Spinal cord (tissue), 10 donors: ENCODE results near the gene HOXC10. TPM values are rescaled to one million over a fixed set of nuclear protein-coding genes. Genes with fewer than 3 reads are reported as not detected.

Source experiments
- DNase-seq, 6 donors: peaks; one replicate each; pipeline versions ENCODE4 v3.0.0 to v3.0.0-alpha.2; 2013 to 2015; ENCODE audit warnings: low spot score in 6 of 6, low read depth in 4 of 6
- H3K27ac ChIP-seq: one replicate; pipeline ENCODE4 v1.5.1; 2013; ENCODE audit warnings: low read depth, low read length, control low read depth
- H3K27me3 ChIP-seq: one replicate; pipeline ENCODE4 v1.6.1; 2013; ENCODE audit warnings: low read length; ENCODE audit not compliant: control insufficient read depth, insufficient read depth
- H3K36me3 ChIP-seq: one replicate; pipeline ENCODE4 v1.6.1; 2013; ENCODE audit warnings: low read length; ENCODE audit not compliant: control insufficient read depth, insufficient read depth
- H3K4me1 ChIP-seq: one replicate; pipeline ENCODE4 v1.6.1; 2013; ENCODE audit warnings: low read length; ENCODE audit not compliant: control insufficient read depth, insufficient read depth
- H3K4me3 ChIP-seq: one replicate; pipeline ENCODE4 v1.5.1; 2013; ENCODE audit warnings: low read depth, low read length, control low read depth
- H3K9me3 ChIP-seq: one replicate; pipeline ENCODE4 v1.6.1; 2013; ENCODE audit warnings: low read length; ENCODE audit not compliant: control insufficient read depth, insufficient read depth
- WGBS: methylation state at CpG from one replicate; pipeline ENCODE4 v1.1.5; 2013; ENCODE audit warnings: missing lambda C conversion rate; ENCODE audit not compliant: insufficient coverage; 5-methylcytosine and 5-hydroxymethylcytosine counted together
- polyA plus RNA-seq, 2 donors: library from polyadenylated mRNA; unstranded; fragments of 120-200 nt; gene quantifications; one replicate each; pipeline ENCODE4 v1.2.1, GENCODE V29; 2013; ENCODE audit not compliant: insufficient read length in 2 of 2
- total RNA-seq, 2 donors: library from RNA; depleted of rRNA in 1 of 2; stranded (reverse); fragments of 120-200 nt in 1 of 2; fragments of >200 nt in 1 of 2; gene quantifications; one replicate each; pipeline versions ENCODE4 v1.2.3 to v1.2.4, GENCODE V29; 2013 to 2014
- donor health status: healthy.

Gene HOXC10
- total and polyA plus RNA-seq, 4 donors: 0.81 to 9.2 TPM; not detected in 2

DNA sequence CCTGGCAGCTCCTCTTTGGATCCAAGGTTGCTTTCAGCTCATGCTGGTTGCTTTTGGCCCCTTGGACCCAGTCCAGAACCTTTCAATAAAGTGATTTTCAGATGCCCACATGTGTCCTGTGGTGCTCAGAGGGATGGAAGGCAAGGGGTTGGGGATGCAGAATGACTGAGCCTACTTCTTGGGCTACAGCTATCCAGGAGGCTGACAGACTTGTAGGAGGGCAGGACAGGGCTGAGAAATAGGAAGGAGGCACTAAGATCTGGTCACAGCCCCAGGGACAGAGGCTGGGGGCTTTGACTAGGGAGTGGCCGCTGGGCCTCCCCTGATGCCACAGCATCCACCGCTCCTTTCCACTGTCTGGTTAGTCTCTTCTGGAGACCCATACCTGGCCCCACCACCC, 13.3 kb upstream of the HOXC10 start:
- Histone ChIP-seq H3K27me3 (peaks cover 100% of the 10 kb centered on the region), H3K9me3 (no peaks in the 10 kb centered on the region), H3K4me3 (no peak overlapping the region), H3K36me3 (no peaks in the 10 kb centered on the region), H3K4me1 (peaks cover 31% of the 10 kb centered on the region), H3K27ac (no peak overlapping the region)
- WGBS: 35% methylated on average over 2 of the region's 2 CpGs
- DNase-seq: no peak

DNA sequence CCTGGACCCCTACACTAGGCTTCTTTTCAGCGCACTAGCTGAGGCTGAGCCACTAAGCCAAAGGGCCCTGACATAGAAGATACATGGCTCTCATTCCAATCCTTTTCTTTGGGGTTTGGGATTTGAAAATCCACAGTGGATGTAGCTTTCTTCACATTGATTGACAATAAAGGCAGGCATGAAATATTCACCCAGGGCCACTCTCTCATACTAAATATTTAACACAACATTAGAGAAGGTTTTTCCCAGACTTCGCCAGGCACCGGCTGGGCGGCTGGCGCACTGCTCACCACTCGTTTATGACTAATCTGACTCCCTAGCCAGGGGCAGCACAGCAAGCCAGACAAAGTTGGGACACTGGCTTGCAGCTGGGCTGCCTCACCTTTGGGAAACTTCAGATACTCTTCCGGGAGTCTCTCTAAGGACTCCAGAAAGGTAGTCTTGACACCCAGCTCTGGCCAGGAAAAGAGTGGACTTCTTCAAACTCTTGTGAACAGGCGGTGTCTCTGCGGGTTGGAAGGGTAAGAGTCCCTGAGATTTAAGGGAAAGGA, 12.7 kb upstream of the HOXC10 start:
- peaks cover 30% of the 10 kb centered on the region for H3K4me1 ChIP-seq
- 30% methylated on average over 7 of the region's 9 CpGs for WGBS
- H3K9me3 ChIP-seq: no peaks in the 10 kb centered on the region
- H3K27ac ChIP-seq: no peak overlapping the region
- H3K27me3 ChIP-seq: peaks cover 100% of the 10 kb centered on the region
- no peaks in the 10 kb centered on the region for H3K36me3 ChIP-seq
- peak overlapping the region; percentile 46 for H3K4me3 ChIP-seq
- DNase-seq: no peak

DNA sequence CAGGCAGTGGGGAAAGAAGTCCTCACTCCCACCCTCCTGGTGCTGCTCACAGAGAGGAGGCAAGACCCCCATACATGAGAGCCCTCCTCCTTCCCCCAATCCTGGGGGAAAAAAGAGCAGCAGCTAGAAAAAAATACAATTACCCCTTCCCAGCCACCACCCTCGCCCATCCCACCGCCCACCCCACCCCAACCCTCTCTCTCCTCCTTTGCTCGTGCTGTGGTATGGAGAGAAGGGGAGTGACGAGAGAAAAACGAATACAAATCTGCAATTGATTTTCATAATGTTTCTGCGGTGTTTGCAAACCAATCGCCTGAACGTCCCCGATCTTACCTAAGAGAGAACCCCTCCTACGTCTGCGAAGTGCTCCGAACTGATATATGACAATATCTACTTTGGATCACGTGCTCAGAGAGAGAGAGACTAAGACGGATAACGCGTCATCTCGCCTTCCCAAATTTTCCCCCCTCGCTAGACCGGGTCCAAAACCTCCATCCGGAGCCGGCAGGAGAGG, 12.2 kb upstream of the HOXC10 start, which contains the start of gene HOXC11:
TSS of gene HOXC11 (plus strand) at position 405 of the 514 bp plus-strand sequence. CDS start 116 bp downstream, outside the sequence.
- H3K4me1 ChIP-seq: peaks cover 30% of the 10 kb centered on the region

DNA sequence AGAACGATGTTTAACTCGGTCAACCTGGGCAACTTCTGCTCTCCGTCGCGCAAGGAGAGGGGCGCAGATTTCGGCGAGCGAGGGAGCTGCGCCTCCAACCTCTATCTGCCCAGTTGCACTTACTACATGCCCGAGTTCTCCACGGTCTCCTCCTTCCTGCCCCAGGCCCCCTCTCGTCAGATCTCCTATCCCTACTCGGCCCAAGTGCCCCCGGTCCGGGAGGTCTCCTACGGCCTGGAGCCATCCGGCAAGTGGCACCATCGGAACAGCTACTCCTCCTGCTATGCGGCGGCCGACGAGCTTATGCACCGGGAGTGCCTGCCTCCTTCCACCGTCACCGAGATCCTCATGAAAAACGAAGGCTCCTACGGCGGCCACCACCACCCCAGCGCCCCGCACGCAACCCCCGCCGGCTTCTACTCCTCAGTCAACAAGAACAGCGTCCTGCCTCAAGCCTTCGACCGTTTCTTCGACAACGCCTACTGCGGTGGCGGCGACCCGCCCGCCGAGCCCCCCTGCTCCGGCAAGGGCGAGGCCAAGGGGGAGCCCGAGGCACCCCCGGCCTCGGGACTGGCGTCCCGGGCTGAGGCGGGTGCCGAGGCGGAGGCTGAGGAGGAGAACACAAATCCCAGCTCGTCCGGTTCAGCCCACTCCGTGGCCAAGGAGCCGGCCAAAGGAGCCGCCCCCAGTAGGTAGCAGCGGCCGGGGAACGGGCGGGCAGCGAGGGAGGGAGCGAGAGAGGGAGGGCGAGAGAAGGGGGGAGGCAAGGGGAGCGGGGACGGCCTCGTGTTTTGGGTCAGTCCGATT, 11.5 kb upstream of the HOXC10 start:
- H3K4me1 ChIP-seq: peaks cover 34% of the 10 kb centered on the region
- H3K27ac ChIP-seq: peak overlapping the region; percentile 22
- DNase-seq: no peak
- H3K36me3 ChIP-seq: no peaks in the 10 kb centered on the region
- under 1% methylated on average over 60 of the region's 71 CpGs for WGBS
- peak overlapping the region; percentile 46 for H3K4me3 ChIP-seq
- peaks cover 100% of the 10 kb centered on the region for H3K27me3 ChIP-seq
- H3K9me3 ChIP-seq: no peaks in the 10 kb centered on the region

More for the DNA sequence above, 12.2 kb upstream of the HOXC10 start, which contains the start of gene HOXC11:
- H3K36me3 ChIP-seq: no peaks in the 10 kb centered on the region
- H3K27me3 ChIP-seq: peaks cover 100% of the 10 kb centered on the region
- peak within 1 kb of the TSS; percentile 46 for H3K4me3 ChIP-seq
- H3K9me3 ChIP-seq: no peaks in the 10 kb centered on the region
- no peak for DNase-seq
- 3% methylated on average over 6 of the region's 21 CpGs for WGBS
- H3K27ac ChIP-seq: peak within 1 kb of the TSS; percentile 22

DNA sequence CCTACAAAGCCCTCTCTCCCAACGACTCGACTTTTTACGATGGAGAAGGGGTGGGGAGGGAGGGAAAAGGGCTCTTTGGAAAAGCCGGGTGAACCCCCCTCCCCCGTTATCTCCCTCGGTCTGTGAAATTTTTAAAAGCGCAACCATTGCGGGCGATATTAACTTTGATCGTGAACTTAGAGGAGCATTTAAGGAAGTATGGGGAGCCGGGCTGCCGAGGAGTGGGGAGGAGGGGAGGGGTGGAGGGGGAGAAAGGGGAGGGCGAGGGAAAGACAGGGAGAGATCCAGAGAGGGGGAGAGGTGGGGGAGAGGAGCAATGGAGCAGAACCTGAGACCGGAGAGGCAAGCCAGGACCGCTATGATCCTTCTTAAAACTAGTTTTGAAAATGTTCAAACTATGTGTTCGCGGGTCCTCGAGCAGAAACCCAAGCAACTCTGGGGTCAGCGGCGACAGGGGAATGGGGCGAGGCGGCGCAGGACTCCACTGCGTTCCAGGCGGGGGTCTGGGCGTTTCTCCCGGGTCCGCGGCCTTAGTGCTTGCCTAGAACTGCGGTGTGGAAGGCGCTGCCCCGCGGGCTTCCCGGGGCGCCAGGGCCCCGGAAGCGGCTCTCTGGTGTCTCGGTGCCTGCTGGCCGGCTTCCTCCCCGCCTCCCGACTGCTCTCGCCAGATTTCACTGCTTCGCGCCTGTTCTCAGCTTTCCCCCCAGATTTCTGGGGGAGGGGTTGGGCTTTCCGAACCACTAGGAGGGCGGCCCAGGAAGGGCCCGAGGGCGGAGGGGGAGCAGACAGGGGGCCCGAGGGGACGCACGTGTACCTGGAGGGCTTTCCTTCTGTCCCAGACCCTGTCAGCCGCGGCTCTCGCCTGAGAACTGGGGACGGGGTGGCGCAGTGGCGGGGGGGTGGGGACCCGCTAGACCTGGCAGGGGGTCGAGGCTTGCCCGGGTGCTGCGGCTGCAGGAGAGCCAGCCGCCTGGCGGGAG, 10.6 kb upstream of the HOXC10 start, which contains the start of gene HOTAIR:
TSS of gene HOTAIR (minus strand) at position 871 of the 980 bp plus-strand sequence.
- Histone ChIP-seq H3K4me1 (peaks cover 40% of the 10 kb centered on the region), H3K4me3 (peak within 1 kb of the TSS; percentile 46), H3K9me3 (no peaks in the 10 kb centered on the region), H3K27ac (peak within 1 kb of the TSS; percentile 44), H3K27me3 (peaks cover 100% of the 10 kb centered on the region), H3K36me3 (no peaks in the 10 kb centered on the region)
- DNase-seq: no peak
- 1% methylated on average over 53 of the region's 63 CpGs for WGBS

DNA sequence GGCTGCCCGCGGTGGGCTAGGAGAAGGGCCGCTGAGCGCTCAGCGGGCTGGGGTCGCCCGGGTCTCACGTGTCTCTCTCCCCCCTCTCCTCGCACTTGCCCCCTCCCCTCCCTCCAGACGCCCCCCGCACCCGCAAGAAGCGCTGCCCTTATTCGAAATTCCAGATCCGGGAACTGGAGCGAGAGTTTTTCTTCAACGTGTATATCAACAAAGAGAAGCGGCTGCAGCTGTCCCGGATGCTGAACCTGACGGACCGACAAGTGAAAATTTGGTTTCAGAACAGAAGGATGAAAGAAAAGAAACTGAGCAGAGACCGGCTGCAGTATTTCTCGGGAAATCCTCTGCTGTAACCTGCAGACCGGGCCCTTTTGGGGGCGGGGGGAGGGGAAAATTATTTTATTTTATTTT, 9.9 kb upstream of the HOXC10 start:
- Histone ChIP-seq H3K36me3 (no peaks in the 10 kb centered on the region), H3K4me1 (peaks cover 46% of the 10 kb centered on the region), H3K27ac (no peak overlapping the region), H3K9me3 (no peaks in the 10 kb centered on the region), H3K4me3 (peak overlapping the region; percentile 46), H3K27me3 (peaks cover 100% of the 10 kb centered on the region)
- peak in 1 of 6 donors; percentile 22 for DNase-seq
- under 1% methylated on average over 18 of the region's 25 CpGs for WGBS

DNA sequence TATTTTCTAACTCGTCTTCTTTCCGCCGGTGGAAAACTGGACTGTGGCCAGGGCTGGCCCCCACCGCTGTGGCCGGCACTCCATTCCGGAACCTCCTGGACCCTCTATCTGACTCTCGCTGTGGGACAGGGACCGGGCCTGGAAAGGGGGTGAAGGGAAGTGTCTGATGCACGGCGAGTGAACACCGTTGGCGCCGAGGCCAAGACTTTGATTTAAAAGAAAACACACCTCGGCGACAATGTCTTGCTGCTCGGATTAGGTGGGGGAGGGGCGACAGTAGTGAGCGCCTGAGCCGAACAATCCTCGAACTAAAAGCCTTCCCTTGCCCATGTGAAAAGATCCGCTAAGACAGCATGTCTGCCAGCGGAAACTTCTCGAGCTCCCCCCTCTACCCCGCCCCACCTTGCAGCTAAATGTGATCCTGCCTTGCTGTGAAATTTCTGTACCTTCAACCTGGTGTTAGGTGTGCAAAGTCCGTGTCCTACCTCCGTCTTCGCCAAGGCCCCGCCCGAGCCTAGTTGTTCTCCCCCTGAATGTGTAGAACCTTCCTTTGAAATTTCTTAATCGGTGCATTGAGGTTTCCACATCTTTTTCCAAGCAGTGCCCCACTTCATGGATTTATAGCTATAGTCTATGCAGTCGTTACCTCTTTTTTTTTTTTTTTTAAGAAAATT, 9.3 kb upstream of the HOXC10 start:
- Histone ChIP-seq H3K4me3 (peak overlapping the region; percentile 35), H3K27me3 (peaks cover 98% of the 10 kb centered on the region), H3K36me3 (no peaks in the 10 kb centered on the region), H3K4me1 (peaks cover 48% of the 10 kb centered on the region), H3K27ac (no peak overlapping the region), H3K9me3 (no peaks in the 10 kb centered on the region)
- 5% methylated on average over 22 of the region's 31 CpGs for WGBS
- DNase-seq: no peak

DNA sequence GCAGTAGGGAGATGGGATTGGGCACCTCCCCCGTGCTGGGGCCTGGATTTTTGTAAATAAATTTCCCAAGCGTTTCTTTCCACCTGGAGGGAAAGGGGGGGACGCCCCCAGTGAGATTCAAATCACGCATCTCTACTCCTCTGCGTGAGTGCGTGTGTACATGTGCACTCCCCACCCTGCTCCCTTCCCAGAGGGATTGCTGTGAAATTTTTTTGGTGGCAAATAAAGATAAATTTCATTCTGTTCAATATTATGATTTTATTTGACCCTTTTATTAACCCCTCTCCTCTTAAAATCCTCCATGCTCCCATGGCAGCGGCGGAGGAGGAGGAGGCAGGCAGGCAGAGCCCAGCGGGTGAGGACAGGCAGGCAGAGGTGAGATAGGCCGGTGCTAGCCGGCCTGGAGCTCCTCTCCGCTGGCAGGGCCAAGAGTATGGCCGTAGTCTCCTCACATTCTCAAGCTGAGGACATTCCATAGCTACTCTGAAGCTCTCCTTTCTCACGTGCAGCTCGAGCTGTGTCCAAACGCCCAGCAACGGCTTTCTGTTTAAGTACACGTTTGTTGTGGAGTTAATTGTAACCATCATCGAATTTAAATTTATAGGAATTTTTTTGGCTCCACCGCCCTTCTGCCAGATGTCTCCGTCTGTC, 8.6 kb upstream of the HOXC10 start:
- Histone ChIP-seq H3K27ac (no peak overlapping the region), H3K27me3 (peaks cover 98% of the 10 kb centered on the region), H3K36me3 (no peaks in the 10 kb centered on the region), H3K4me3 (no peak overlapping the region), H3K9me3 (no peaks in the 10 kb centered on the region), H3K4me1 (peaks cover 53% of the 10 kb centered on the region)
- WGBS: 20% methylated on average over 1 of the region's 21 CpGs
- peak in 2 of 6 donors; percentile 26 to 34 for DNase-seq
